Measurements from ENCODE around the gene CCDC12. TPM values are rescaled to one million over a fixed set of nuclear protein-coding genes. Genes with fewer than 3 reads are reported as not detected.

Gene CCDC12
- total and polyA plus RNA-seq, 11 donors, result 27.1 to 120 (median 34.4) TPM

DNA sequence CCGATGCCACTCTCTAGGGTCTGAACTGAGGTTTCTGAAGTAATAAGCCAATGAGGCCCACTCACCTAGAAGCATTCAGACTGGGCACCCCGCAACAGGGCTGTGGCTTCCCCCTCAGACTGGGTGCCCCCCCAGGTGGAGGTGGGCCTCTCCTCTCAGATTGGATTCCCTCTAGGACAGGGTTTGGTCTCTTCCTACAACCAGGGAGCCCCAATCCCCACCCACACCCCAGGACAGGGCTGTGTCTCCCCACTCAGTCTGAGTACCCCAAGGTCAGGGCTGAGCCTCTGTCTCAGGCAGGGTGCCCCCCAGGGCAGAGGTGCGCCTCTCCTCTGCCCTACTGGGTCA is 71.4 kb downstream of the CCDC12 start:
- Histone ChIP-seq H3K4me3 (no peak overlapping the region), H3K27me3 (no peaks in the 10 kb centered on the region), H3K4me1 (peaks cover 0 to 25% (median 19%) of the 10 kb centered on the region in 12 donors), H3K36me3 (no peaks in the 10 kb centered on the region), H3K9me3 (no peaks in the 10 kb centered on the region), H3K27ac (no peak overlapping the region)
- no peak for TF ChIP-seq POLR2A (IDR thresholded peaks at IDR 0.05)
- ATAC-seq, result no peak
- intact Hi-C loops (cut with DNase I), result loop anchor here in 7 of 10 donors (2.0 to 5.0 kb wide), 3 partner anchors 38 to 200 kb away; no protein-coding TSS in a partner anchor
- 93 to 97% (median 95%) methylated on average over 2 to 3 of the region's 3 CpGs for WGBS, 4 donors
- peak in 2 of 5 donors; percentile 7 to 16 for DNase-seq

DNA sequence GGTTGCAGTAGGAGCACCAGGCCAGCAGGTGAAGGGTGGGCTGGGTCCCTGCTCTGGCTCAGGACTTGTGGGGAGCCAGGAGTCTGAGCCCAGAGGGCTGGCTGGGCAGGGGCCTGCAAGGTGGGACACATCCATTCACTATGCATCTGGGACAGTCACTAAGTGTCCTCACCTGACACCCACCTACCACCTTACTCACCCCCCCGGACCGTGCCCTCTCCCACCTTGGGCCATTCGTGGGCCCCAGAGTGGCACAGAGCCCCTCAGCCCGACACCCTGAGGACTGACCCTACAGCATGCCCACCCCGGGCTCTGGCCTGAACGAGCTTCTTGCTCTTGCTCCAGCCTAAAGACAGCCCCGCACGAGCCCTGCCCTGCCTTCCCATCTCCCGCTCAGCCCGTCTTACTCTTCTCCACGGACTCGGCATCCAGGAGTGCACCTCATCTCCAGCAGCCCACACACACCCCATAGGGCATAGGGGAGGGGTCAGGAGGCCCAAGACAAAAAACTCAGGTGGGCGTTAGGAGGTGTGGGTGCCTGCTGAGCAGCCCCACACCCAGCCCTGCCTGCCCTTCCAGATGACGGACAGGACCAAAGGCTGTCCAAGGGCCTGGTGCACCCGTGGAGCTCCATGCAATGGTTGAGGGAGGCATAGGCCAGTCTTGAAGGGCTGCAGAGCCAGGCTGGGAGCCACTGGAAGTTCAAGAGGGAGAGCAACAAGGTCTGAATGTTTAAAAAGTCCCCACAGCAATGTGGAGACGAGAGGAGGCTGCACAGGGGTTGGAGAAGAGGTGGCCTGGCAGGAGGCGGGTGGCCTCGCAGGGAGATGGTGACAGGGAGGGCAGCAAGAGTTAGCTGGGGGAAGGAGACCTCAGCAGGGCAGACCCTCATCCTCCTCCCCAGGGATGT is 72.0 kb downstream of the CCDC12 start:
- intact Hi-C loops (cut with DNase I), result loop anchor here in 7 of 10 donors (2.0 to 5.0 kb wide), 3 partner anchors 37 to 200 kb away; no protein-coding TSS in a partner anchor
- DNase-seq, result peak in 2 of 5 donors; percentile 21 to 24

DNA sequence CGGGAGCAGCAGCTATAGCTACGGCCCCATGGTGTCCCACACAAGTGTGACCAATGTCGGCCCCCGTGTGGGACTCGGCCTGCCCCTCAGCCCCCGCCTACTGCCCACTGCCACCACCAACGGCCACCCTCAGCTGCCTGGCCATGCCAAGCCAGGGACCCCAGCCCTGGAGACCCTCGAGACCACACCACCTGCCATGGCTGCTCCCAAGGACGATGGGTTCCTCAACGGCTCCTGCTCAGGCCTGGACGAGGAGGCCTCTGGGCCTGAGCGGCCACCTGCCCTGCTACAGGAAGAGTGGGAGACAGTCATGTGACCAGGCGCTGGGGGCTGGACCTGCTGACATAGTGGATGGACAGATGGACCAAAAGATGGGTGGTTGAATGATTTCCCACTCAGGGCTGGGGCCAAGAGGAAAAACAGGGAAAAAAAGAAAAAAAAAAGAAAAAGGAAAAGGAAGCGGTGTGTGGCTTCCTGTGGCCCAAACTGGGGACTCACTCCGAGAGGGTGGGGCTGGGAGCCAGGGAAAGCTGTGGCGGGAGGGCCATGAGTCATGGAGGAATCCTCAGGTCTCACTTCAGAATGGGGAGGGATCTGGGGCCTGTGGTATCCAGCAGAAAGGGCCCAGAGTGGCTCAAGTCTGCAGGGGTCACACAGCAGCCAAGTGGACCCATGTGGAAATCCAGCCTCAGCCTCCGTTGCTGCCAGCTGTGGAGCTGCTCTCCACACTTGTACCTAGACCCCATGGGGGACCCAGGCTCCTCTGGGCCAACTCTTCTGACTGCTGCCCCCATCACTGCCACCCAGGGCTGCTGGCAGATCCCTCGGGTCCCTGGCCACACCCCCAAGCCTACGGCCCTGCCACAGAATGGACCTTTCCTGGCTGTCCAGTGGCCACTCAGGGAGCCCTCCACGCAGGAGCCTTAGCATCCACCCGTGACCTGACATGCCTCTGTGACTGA is 72.9 kb downstream of the CCDC12 start:
- H3K27ac ChIP-seq, result no peak overlapping the region
- intact Hi-C loops (cut with DNase I), result loop anchor here in 1 of 10 donors (2.0 kb wide), 1 partner anchor 199 kb away; no protein-coding TSS in a partner anchor
- DNase-seq (peak in 2 of 5 donors; percentile 33 to 43), ATAC-seq (peak in 2 of 4 donors; percentile 5 to 26)
- H3K4me1 ChIP-seq, result peaks cover 0 to 27% (median 8%) of the 10 kb centered on the region in 12 donors
- TF ChIP-seq, protein P1, sequence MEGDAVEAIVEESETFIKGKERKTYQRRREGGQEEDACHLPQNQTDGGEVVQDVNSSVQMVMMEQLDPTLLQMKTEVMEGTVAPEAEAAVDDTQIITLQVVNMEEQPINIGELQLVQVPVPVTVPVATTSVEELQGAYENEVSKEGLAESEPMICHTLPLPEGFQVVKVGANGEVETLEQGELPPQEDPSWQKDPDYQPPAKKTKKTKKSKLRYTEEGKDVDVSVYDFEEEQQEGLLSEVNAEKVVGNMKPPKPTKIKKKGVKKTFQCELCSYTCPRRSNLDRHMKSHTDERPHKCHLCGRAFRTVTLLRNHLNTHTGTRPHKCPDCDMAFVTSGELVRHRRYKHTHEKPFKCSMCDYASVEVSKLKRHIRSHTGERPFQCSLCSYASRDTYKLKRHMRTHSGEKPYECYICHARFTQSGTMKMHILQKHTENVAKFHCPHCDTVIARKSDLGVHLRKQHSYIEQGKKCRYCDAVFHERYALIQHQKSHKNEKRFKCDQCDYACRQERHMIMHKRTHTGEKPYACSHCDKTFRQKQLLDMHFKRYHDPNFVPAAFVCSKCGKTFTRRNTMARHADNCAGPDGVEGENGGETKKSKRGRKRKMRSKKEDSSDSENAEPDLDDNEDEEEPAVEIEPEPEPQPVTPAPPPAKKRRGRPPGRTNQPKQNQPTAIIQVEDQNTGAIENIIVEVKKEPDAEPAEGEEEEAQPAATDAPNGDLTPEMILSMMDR (IDR thresholded peaks at IDR 0.05), result no peak
- no peak for TF ChIP-seq POLR2A (IDR thresholded peaks at IDR 0.05)
- no peaks in the 10 kb centered on the region for H3K36me3 ChIP-seq
- H3K27me3 ChIP-seq, result peaks cover 0 to 6% (median 0%) of the 10 kb centered on the region in 9 donors
- WGBS, 4 donors, result 75 to 85% (median 81%) methylated on average over 13 to 21 of the region's 21 CpGs
- H3K4me3 ChIP-seq, result no peak overlapping the region
- no peaks in the 10 kb centered on the region for H3K9me3 ChIP-seq

More for the DNA sequence above, 72.0 kb downstream of the CCDC12 start:
- ATAC-seq, result no peak
- no peaks in the 10 kb centered on the region for H3K36me3 ChIP-seq
- no peak for TF ChIP-seq POLR2A (IDR thresholded peaks at IDR 0.05)
- TF ChIP-seq, protein P1 (IDR thresholded peaks at IDR 0.05), result no peak
- H3K27ac ChIP-seq, result no peak overlapping the region
- peaks cover 0 to 27% (median 15%) of the 10 kb centered on the region in 12 donors for H3K4me1 ChIP-seq
- no peaks in the 10 kb centered on the region for H3K9me3 ChIP-seq
- no peaks in the 10 kb centered on the region for H3K27me3 ChIP-seq
- H3K4me3 ChIP-seq, result no peak overlapping the region
- 91 to 92% (median 92%) methylated on average over 18 of the region's 18 CpGs for WGBS, 4 donors

DNA sequence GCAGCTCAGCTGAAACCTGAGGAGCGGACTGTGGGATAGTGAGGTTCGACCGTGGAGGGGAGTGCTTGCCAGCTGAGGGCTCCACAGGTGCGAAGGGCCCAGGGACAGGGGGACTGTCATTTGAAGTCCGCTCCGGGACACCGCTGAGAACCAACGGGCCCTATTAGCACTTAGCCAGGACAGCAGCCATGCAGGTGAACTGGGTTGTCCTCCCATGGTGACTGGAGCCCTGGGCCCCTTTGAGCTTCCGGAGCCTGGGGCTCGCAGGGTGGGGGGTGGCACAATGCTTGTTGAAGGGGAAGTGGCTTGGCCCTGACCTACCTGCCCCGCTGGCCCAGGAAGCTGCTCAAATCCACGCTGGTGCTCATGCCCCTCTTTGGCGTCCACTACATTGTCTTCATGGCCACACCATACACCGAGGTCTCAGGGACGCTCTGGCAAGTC is 74.3 kb downstream of the CCDC12 start:
- Histone ChIP-seq H3K27ac (no peak overlapping the region), H3K27me3 (peaks cover 0 to 17% (median 0%) of the 10 kb centered on the region in 9 donors), H3K4me3 (no peak overlapping the region), H3K9me3 (no peaks in the 10 kb centered on the region), H3K36me3 (no peaks in the 10 kb centered on the region), H3K4me1 (peaks cover 0 to 23% (median 7%) of the 10 kb centered on the region in 12 donors)
- 94 to 97% (median 96%) methylated on average over 13 to 15 of the region's 15 CpGs for WGBS, 4 donors
- intact Hi-C loops (cut with DNase I), result no loop called here
- DNase-seq (peak in 2 of 5 donors; percentile 22 to 23), ATAC-seq (no peak)
- TF ChIP-seq, protein P1 (IDR thresholded peaks at IDR 0.05), result no peak
- TF ChIP-seq POLR2A (IDR thresholded peaks at IDR 0.05), result no peak
